Gastrocnemius medialis (tissue), 4 donors: ENCODE measurements around the gene PTPRE. TPM values are rescaled to one million over a fixed set of nuclear protein-coding genes. Genes with fewer than 3 reads are reported as not detected.

ENCODE experiments used
- ATAC-seq, 2 donors: fragments of 150-250 bp; one replicate each; pipeline ENCODE4 v1.9.1; 2016
- DNase-seq, 2 donors: peaks; one replicate each; pipeline ENCODE4 v3.0.0-alpha.2; 2019
- H3K27ac ChIP-seq, 4 donors: fragments of 200-600 bp; sonication (generic); 1 replicate in 1 of 4; 2 replicates in 3 of 4; pipeline ENCODE4 v1.5.1; 2016 to 2018; ENCODE audit warnings: mild to moderate bottlenecking in 2 of 4, moderate library complexity in 1 of 4
- H3K27me3 ChIP-seq, 3 donors: fragments of 200-600 bp; sonication (generic) in 2 of 3; 1 replicate in 1 of 3; 2 replicates in 2 of 3; pipeline versions ENCODE4 v1.5.1 to v1.6.0; 2016 to 2019; ENCODE audit warnings: mild to moderate bottlenecking in 1 of 3, moderate library complexity in 1 of 3
- H3K36me3 ChIP-seq, 2 donors: fragments of 200-600 bp; sonication (generic) in 1 of 2; one replicate each; pipeline ENCODE4 v1.5.1; 2017 to 2018
- H3K4me1 ChIP-seq, 2 donors: fragments of 200-600 bp; sonication (generic) in 1 of 2; one replicate each; pipeline ENCODE4 v1.5.1; 2016 to 2017; ENCODE audit warnings: mild to moderate bottlenecking in 2 of 2
- H3K4me3 ChIP-seq, 4 donors: fragments of 200-600 bp; sonication (generic) in 3 of 4; 1 replicate in 1 of 4; 2 replicates in 3 of 4; pipeline ENCODE4 v1.5.1; 2016 to 2019; ENCODE audit warnings: mild to moderate bottlenecking in 2 of 4
- H3K9me3 ChIP-seq, 3 donors: fragments of 200-600 bp; sonication (generic) in 2 of 3; 1 replicate in 1 of 3; 2 replicates in 2 of 3; pipeline ENCODE4 v1.5.1; 2016 to 2019
- POLR2A ChIP-seq, 2 donors: fragments of 450-650 bp; IDR thresholded peaks; one replicate each; pipeline ENCODE4 v1.6.1; 2017; ENCODE audit warnings: antibody characterized with exemption in 2 of 2, mild to moderate bottlenecking in 2 of 2, moderate library complexity in 2 of 2
- in situ Hi-C, 4 donors: fragments of 200-750 bp; cut with MboI; loops; one replicate each; pipeline versions ENCODE4 v1.15.0 to v1.8.0; 2017; ENCODE audit warnings: low sequenced_read_pairs in 4 of 4
- intact Hi-C: fragments of 100-400 bp; cut with DNase I; formaldehyde crosslinking; loops from one replicate; pipeline ENCODE4 v1.15.1; 2023; ENCODE audit warnings: low total_unique reads
- total RNA-seq, 4 donors: library from RNA; depleted of rRNA; stranded (reverse); fragments of >200 nt; gene quantifications; one replicate each; pipeline versions ENCODE4 v1.1.0 to v1.2.3, GENCODE V29; 2016
- TF ChIP-seq, protein P1 (sequence below), 5 experiments: fragments of 450-650 bp in 3 of 5; fragments of 200-600 bp in 2 of 5; sonication (generic) in 2 of 5; IDR thresholded peaks in 4 of 5; conservative IDR thresholded peaks in 1 of 5; 1 replicate in 4 of 5; 2 replicates in 1 of 5; pipeline ENCODE4 v1.5.1; 2016 to 2019; ENCODE audit warnings: antibody characterized with exemption in 5 of 5, mild to moderate bottlenecking in 3 of 5, moderate library complexity in 3 of 5

Gene PTPRE
- total RNA-seq, 4 donors from 2014 or later: 0.97 to 2.2 (median 1.6) TPM

DNA sequence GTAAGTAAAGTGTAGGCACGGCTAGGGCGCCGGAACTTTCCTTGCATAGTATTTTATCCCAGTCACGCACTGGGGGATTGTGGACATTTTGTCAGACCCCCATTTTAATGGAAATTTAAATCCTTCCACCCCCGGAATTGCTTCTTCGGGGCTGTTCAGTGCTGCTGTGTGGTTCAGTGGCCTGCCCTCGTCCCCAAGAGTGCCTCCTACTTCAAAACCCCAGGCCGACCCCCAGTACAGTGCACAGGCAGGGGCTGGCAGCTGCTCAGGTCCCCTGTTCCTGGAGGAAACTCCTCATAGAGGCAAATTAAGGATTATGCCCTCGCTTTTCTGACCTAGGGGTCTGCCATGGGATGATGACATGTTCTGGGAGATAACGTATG, 94.5 kb downstream of the PTPRE start:
- Histone ChIP-seq H3K9me3 (no peaks in the 10 kb centered on the region), H3K4me3 (no peak overlapping the region), H3K27ac (no peak overlapping the region), H3K4me1 (peaks cover 0 to 5% of the 10 kb centered on the region in 2 donors), H3K27me3 (peaks cover 0 to 36% (median 4%) of the 10 kb centered on the region in 3 donors), H3K36me3 (no peaks in the 10 kb centered on the region)
- ATAC-seq: no peak
- no peak for TF ChIP-seq POLR2A (IDR thresholded peaks at IDR 0.05)
- in situ Hi-C loops (no loop called here), intact Hi-C loops (no loop called here)
- DNase-seq: no peak

DNA sequence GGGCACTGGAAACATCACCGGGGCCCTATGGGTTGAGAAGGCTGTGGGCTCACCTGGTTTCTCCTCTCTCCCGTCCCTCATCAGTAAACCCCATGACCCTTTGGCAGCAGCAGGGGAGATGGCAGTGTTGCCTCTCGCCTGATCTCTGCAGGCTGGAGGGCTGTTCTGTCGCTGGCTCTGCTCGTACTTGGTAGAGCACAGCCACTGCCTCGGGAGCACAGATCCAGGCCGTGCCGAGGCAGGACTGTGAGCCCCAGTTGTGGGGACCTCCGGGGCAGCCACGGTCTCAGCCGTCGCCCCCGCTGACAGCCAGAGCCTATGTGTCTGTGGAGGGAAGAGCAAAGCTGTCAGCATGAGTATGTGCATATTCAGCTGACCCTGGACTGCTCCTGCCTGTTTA, 94.9 kb downstream of the PTPRE start:
- Histone ChIP-seq H3K9me3 (no peaks in the 10 kb centered on the region), H3K27me3 (peaks cover 0 to 36% (median 4%) of the 10 kb centered on the region in 3 donors), H3K36me3 (no peaks in the 10 kb centered on the region), H3K27ac (no peak overlapping the region), H3K4me3 (no peak overlapping the region), H3K4me1 (peaks cover 0 to 5% of the 10 kb centered on the region in 2 donors)
- in situ Hi-C loops: no loop called here
- ATAC-seq (no peak), DNase-seq (no peak)
- TF ChIP-seq POLR2A (IDR thresholded peaks at IDR 0.05): no peak
- TF ChIP-seq, protein P1, sequence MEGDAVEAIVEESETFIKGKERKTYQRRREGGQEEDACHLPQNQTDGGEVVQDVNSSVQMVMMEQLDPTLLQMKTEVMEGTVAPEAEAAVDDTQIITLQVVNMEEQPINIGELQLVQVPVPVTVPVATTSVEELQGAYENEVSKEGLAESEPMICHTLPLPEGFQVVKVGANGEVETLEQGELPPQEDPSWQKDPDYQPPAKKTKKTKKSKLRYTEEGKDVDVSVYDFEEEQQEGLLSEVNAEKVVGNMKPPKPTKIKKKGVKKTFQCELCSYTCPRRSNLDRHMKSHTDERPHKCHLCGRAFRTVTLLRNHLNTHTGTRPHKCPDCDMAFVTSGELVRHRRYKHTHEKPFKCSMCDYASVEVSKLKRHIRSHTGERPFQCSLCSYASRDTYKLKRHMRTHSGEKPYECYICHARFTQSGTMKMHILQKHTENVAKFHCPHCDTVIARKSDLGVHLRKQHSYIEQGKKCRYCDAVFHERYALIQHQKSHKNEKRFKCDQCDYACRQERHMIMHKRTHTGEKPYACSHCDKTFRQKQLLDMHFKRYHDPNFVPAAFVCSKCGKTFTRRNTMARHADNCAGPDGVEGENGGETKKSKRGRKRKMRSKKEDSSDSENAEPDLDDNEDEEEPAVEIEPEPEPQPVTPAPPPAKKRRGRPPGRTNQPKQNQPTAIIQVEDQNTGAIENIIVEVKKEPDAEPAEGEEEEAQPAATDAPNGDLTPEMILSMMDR (IDR thresholded peaks at IDR 0.05 in 4 of 5, conservative IDR thresholded peaks at IDR 0.05 in 1 of 5): no peak
- intact Hi-C loops: no loop called here

DNA sequence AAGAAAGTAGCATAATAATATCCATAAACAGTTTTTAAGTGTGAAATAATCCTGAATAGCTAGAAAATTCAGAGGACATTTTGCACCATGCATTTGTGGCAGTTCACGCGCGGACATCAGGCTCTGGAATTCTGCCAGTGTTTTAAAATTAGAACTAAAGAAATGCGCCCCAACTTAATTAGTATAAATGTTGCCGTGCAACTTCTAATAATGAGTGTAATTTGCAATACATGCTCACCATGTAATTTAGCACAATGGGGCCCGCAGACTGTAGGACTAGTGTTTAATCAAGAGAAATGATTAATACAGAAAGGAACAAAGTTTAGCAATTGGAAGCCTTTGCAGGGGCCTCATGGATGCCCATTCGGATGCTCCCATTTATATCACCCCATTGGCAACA, 96.6 kb downstream of the PTPRE start:
- in situ Hi-C loops: no loop called here
- no peaks in the 10 kb centered on the region for H3K36me3 ChIP-seq
- no peaks in the 10 kb centered on the region for H3K4me1 ChIP-seq
- H3K27me3 ChIP-seq: peaks cover 0 to 25% (median 4%) of the 10 kb centered on the region in 3 donors
- H3K4me3 ChIP-seq: no peak overlapping the region
- TF ChIP-seq POLR2A (IDR thresholded peaks at IDR 0.05): no peak
- TF ChIP-seq, protein P1 (IDR thresholded peaks at IDR 0.05 in 4 of 5, conservative IDR thresholded peaks at IDR 0.05 in 1 of 5): no peak
- ATAC-seq (no peak), DNase-seq (no peak)
- intact Hi-C loops: no loop called here
- no peaks in the 10 kb centered on the region for H3K9me3 ChIP-seq
- H3K27ac ChIP-seq: no peak overlapping the region

DNA sequence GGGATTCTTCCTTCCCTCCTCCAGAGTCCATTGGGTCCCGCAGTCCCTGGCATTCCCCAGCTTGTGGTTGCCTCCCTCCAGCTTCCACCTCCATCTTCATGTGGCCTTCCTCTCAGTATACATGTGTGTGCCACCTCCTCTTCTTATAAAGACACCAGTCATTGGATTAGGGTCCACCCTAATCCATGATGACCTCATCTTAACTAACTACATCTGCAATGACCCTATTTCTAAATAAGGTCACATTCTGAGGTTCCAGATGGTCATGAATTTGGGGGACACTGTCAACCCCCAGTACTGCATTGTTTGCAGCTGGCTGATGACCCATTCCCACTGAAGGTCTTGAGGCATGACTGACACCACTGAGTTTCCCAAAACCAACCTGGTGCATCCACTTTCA, 99.0 kb downstream of the PTPRE start:
- intact Hi-C loops (no loop called here), in situ Hi-C loops (no loop called here)
- no peak for DNase-seq
- Histone ChIP-seq H3K9me3 (no peaks in the 10 kb centered on the region), H3K27me3 (peaks cover 0 to 9% (median 0%) of the 10 kb centered on the region in 3 donors), H3K4me1 (no peaks in the 10 kb centered on the region), H3K27ac (no peak overlapping the region), H3K4me3 (no peak overlapping the region), H3K36me3 (no peaks in the 10 kb centered on the region)
- TF ChIP-seq, protein P1 (IDR thresholded peaks at IDR 0.05 in 4 of 5, conservative IDR thresholded peaks at IDR 0.05 in 1 of 5): no peak
- TF ChIP-seq POLR2A (IDR thresholded peaks at IDR 0.05): no peak
- ATAC-seq: no peak

DNA sequence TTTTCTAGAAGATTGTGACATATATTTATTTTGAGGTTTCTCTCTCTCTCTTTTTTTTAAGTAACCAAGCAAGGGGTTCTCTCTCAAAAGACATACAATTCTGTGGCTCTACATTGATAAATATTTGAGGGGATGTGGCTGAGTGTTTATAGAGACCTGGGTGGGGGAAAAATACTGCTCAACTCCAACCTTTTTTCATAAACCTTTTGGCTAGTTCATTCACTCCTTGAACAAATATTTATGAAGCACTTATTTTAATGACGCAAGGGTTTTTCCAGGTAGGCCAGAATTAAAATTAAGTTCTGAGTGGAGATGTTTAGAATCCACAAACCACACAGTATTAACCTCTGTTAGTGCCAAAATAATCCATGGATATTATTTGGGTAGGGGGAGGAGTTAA, 100.2 kb downstream of the PTPRE start:
- in situ Hi-C loops (no loop called here), intact Hi-C loops (no loop called here)
- DNase-seq (no peak), ATAC-seq (no peak)
- Histone ChIP-seq H3K27ac (no peak overlapping the region), H3K4me3 (no peak overlapping the region), H3K9me3 (no peaks in the 10 kb centered on the region), H3K4me1 (peaks cover 0 to 3% of the 10 kb centered on the region in 2 donors), H3K36me3 (no peaks in the 10 kb centered on the region), H3K27me3 (peaks cover 0 to 2% (median 0%) of the 10 kb centered on the region in 3 donors)
- TF ChIP-seq, protein P1 (IDR thresholded peaks at IDR 0.05 in 4 of 5, conservative IDR thresholded peaks at IDR 0.05 in 1 of 5): no peak
- no peak for TF ChIP-seq POLR2A (IDR thresholded peaks at IDR 0.05)
